ENCODE measurements around the gene PRAME. TPM values are rescaled to one million over a fixed set of nuclear protein-coding genes. Genes with fewer than 3 reads are reported as not detected.
"Not testable (repeated sequence)": the region's sequence is repeated elsewhere in the genome, so short reads cannot be mapped to it uniquely, and the experiment has no call there.

PRAME gene
- total RNA-seq, 4 donors from 2014 or later: not detected

- Histone ChIP-seq H3K27me3 (peaks cover 0 to 12% of the 10 kb centered on the region in 2 donors), H3K36me3 (no peaks in the 10 kb centered on the region), H3K4me1 (no peaks in the 10 kb centered on the region), H3K27ac (no peak overlapping the region), H3K4me3 (no peak overlapping the region), H3K9me3 (no peaks in the 10 kb centered on the region)
- 78 to 79% methylated on average over 12 of the region's 12 CpGs for WGBS, 2 donors
- TF ChIP-seq CTCF (IDR thresholded peaks at IDR 0.05): no peak
- TF ChIP-seq EP300 (IDR thresholded peaks at IDR 0.05): no peak
- TF ChIP-seq POLR2A (IDR thresholded peaks at IDR 0.05): no peak
- no peak for DNase-seq (ENCODE audit: low spot score in 2 of 2)
Observed at GRCh38 chr22:22588485-22589164, 29.6 kb upstream of the PRAME start.

- Histone ChIP-seq H3K9me3 (no peaks in the 10 kb centered on the region), H3K4me3 (no peak overlapping the region), H3K27me3 (peaks cover 0 to 12% of the 10 kb centered on the region in 2 donors), H3K36me3 (no peaks in the 10 kb centered on the region), H3K27ac (no peak overlapping the region), H3K4me1 (no peaks in the 10 kb centered on the region)
- no peak for DNase-seq (ENCODE audit: low spot score in 2 of 2)
- TF ChIP-seq EP300 (IDR thresholded peaks at IDR 0.05) (no peak), CTCF (IDR thresholded peaks at IDR 0.05) (no peak), POLR2A (IDR thresholded peaks at IDR 0.05) (no peak)
- WGBS, 2 donors: 77 to 79% methylated on average over 3 of the region's 3 CpGs
Observed at GRCh38 chr22:22587577-22588188, 28.6 kb upstream of the PRAME start.

- no peak overlapping the region for H3K4me3 ChIP-seq
- 82 to 85% methylated on average over 3 of the region's 3 CpGs for WGBS, 2 donors
- no peaks in the 10 kb centered on the region for H3K36me3 ChIP-seq
- DNase-seq (ENCODE audit: low spot score in 2 of 2): no peak
- H3K4me1 ChIP-seq: no peaks in the 10 kb centered on the region
- no peak overlapping the region for H3K27ac ChIP-seq
- TF ChIP-seq EP300 (IDR thresholded peaks at IDR 0.05): no peak
- TF ChIP-seq POLR2A (IDR thresholded peaks at IDR 0.05): no peak
- TF ChIP-seq CTCF (IDR thresholded peaks at IDR 0.05): no peak
- H3K27me3 ChIP-seq: peaks cover 0 to 12% of the 10 kb centered on the region in 2 donors
- H3K9me3 ChIP-seq: no peaks in the 10 kb centered on the region
Observed at GRCh38 chr22:22584722-22585121, 25.7 kb upstream of the PRAME start.

- no peaks in the 10 kb centered on the region for H3K9me3 ChIP-seq
- WGBS, 2 donors: 82 to 83% methylated on average over 1 of the region's 1 CpG
- H3K4me1 ChIP-seq: no peaks in the 10 kb centered on the region
- no peaks in the 10 kb centered on the region for H3K36me3 ChIP-seq
- TF ChIP-seq EP300 (IDR thresholded peaks at IDR 0.05) (no peak), POLR2A (IDR thresholded peaks at IDR 0.05) (no peak), CTCF (IDR thresholded peaks at IDR 0.05) (no peak)
- H3K27me3 ChIP-seq: peaks cover 0 to 12% of the 10 kb centered on the region in 2 donors
- H3K27ac ChIP-seq: no peak overlapping the region
- DNase-seq (ENCODE audit: low spot score in 2 of 2): no peak
- H3K4me3 ChIP-seq: no peak overlapping the region
Observed at GRCh38 chr22:22583030-22583429, 24.0 kb upstream of the PRAME start.

- H3K27ac ChIP-seq; DNase-seq (ENCODE audit: low spot score in 2 of 2); H3K9me3 ChIP-seq; H3K36me3 ChIP-seq; H3K4me3 ChIP-seq; H3K4me1 ChIP-seq: not testable (repeated sequence)
- H3K27me3 ChIP-seq: peaks cover 0 to 12% of the 10 kb centered on the region in 2 donors
- 87 to 89% methylated on average over 13 of the region's 13 CpGs for WGBS, 2 donors
Observed at GRCh38 chr22:22581524-22581923, 22.5 kb upstream of the PRAME start.
